GM12891 (cell line): ENCODE measurements around the gene PRR15.

Experiments
- POLR2AphosphoS5 ChIP-seq: IDR thresholded peaks from 2 replicates; pipeline ENCODE4 v1.6.1; 2011; ENCODE audit warnings: low read depth, low read length, control low read depth
- TAF1 ChIP-seq: IDR thresholded peaks from 2 replicates; pipeline ENCODE4 v1.6.1; 2011; ENCODE audit warnings: low read depth, low read length, control low read depth

GRCh38 chr7:29604702-29605101 lies 41.1 kb downstream of the PRR15 start:
- TF ChIP-seq POLR2AphosphoS5 (no peak), TAF1 (no peak)
